CD4-positive, alpha-beta T cell treated with Interleukin-17A for 4 hours (primary cell): ENCODE data around the gene EXTL2.
A peak's percentile ranks its signal among the peaks of the same experiment; 100 is the strongest.
"Not testable (repeated sequence)": the region's sequence is repeated elsewhere in the genome, so short reads cannot be mapped to it uniquely, and the experiment has no call there.

Experiments
- DNase-seq: peaks from one replicate; pipeline ENCODE4 v3.0.0-alpha.2; 2020; ENCODE audit warnings: mixed read lengths

Gene EXTL2

GRCh38 chr1:100894603-100895539 lies at the start of gene EXTL2:
Gene EXTL2, minus strand, starts transcription at chr1:100894842. Its CDS starts 6,085 bp downstream, at chr1:100888757.
- DNase-seq: peak; percentile 57

- DNase-seq: no peak
Observed at GRCh38 chr1:100943533-100943932, 48.9 kb upstream of the EXTL2 start.

- no peak for DNase-seq
Observed at GRCh38 chr1:100942304-100943046, 47.8 kb upstream of the EXTL2 start.

- DNase-seq: peak; percentile 28
Observed at GRCh38 chr1:100941580-100942216, 47.1 kb upstream of the EXTL2 start.

- no peak for DNase-seq
Observed at GRCh38 chr1:100941098-100941527, 46.5 kb upstream of the EXTL2 start.

GRCh38 chr1:100936194-100936967 lies 41.7 kb upstream of the EXTL2 start:
- DNase-seq: no peak

GRCh38 chr1:100933555-100933954 lies 38.9 kb upstream of the EXTL2 start:
- DNase-seq: not testable (repeated sequence)

GRCh38 chr1:100931716-100932115 lies 37.1 kb upstream of the EXTL2 start:
- DNase-seq: no peak

GRCh38 chr1:100930494-100930893 lies 35.9 kb upstream of the EXTL2 start:
- DNase-seq: no peak

- DNase-seq: peak; percentile 40
Observed at GRCh38 chr1:100928128-100928527, 33.5 kb upstream of the EXTL2 start.

GRCh38 chr1:100927276-100927675 lies 32.6 kb upstream of the EXTL2 start:
- peak; percentile 75 for DNase-seq

- DNase-seq: no peak
Observed at GRCh38 chr1:100926240-100926639, 31.6 kb upstream of the EXTL2 start.

GRCh38 chr1:100924991-100925390 lies 30.3 kb upstream of the EXTL2 start:
- peak; percentile 13 for DNase-seq

GRCh38 chr1:100924212-100924611 lies 29.6 kb upstream of the EXTL2 start:
- peak; percentile 64 for DNase-seq

GRCh38 chr1:100921110-100921706 lies 26.6 kb upstream of the EXTL2 start:
- DNase-seq: no peak

GRCh38 chr1:100912019-100912418 lies 17.4 kb upstream of the EXTL2 start:
- DNase-seq: no peak

- no peak for DNase-seq
Observed at GRCh38 chr1:100909018-100909417, 14.4 kb upstream of the EXTL2 start.

GRCh38 chr1:100907887-100908286 lies 13.2 kb upstream of the EXTL2 start:
- no peak for DNase-seq

GRCh38 chr1:100905181-100905580 lies 10.5 kb upstream of the EXTL2 start:
- DNase-seq: no peak

GRCh38 chr1:100904528-100904927 lies 9.9 kb upstream of the EXTL2 start:
- no peak for DNase-seq

GRCh38 chr1:100903777-100904176 lies 9.1 kb upstream of the EXTL2 start:
- DNase-seq: no peak

- no peak for DNase-seq
Observed at GRCh38 chr1:100902365-100902764, 7.7 kb upstream of the EXTL2 start.
